Stimulated activated CD4-positive, alpha-beta T cell treated with anti-CD3 and anti-CD28 coated beads, TNF-alpha, amount 100 ng/mL, for 1 hour (primary cell): ENCODE data around the gene CADM2.

Experiments used
- DNase-seq, 3 donors: peaks; one replicate each; pipeline ENCODE4 v3.0.0-alpha.2; 2020; ENCODE audit warnings: low read depth in 3 of 3, low spot score in 1 of 3

Gene CADM2

DNA sequence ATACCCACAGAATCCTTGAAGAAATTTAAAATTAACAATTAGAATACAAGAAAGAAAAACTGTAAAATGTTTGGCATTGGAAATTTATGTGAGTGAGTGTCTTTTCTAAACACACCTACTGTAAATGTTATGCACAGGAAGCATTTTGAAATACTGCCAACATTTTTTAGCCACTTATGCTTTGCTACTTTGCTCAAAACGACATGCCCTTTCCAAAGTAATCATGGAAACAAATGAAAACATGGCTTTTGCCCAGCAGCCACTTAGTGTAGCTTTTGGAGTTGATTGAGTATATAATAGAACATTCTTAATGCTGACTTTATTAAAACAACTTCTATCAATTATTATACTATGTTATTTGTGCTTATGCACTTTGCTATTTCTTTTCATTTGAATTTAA is 823.0 kb downstream of the CADM2 start:
- no peak for DNase-seq

DNA sequence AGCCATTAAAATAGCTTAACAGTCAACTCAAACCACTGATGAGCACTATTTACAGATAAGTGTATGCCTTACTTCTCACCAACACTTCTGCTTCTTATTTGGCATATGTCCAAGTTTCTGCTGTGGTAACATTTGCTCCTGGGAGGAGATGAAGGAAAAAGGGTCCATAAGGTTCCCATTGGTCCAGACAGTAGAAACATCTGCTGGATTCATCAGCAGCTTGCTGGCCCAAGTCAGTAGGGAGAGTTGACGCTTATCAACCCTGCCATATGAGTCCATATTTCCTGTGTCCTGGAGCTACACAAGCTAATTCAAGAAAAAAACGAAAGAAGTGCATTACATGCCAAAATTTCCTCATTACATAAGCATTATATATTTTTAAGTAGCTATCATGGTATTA is 824.5 kb downstream of the CADM2 start:
- DNase-seq: no peak

GRCh38 chr3:85785766-85786165 is 827.0 kb downstream of the CADM2 start:
- no peak for DNase-seq

- no peak for DNase-seq
These were observed 831.7 kb downstream of the CADM2 start for GRCh38 chr3:85790445-85791030.

- no peak for DNase-seq
These were observed 837.4 kb downstream of the CADM2 start for GRCh38 chr3:85796140-85796539.

GRCh38 chr3:85800676-85801075 is 841.9 kb downstream of the CADM2 start:
- no peak for DNase-seq

DNA sequence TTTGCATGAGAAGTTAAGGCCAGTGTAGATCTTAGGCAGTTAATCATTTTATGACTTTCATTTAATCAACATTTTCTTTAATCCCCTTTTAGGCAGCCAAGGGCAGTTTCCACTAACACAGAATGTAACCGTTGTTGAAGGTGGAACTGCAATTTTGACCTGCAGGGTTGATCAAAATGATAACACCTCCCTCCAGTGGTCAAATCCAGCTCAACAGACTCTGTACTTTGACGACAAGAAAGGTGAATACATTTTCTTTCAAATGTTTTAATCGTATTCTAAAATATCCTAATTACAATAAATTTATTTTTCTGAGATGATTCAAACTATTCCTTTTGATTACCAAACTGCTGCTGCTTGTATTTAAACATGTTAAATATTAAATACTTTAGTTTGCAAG is 843.2 kb downstream of the CADM2 start:
- DNase-seq: no peak

- no peak for DNase-seq
These were observed 850.0 kb downstream of the CADM2 start for GRCh38 chr3:85808755-85809154.

- DNase-seq: no peak
These were observed 862.5 kb downstream of the CADM2 start for GRCh38 chr3:85821130-85821756.

GRCh38 chr3:85835857-85836440 is 877.2 kb downstream of the CADM2 start:
- DNase-seq: no peak

DNA sequence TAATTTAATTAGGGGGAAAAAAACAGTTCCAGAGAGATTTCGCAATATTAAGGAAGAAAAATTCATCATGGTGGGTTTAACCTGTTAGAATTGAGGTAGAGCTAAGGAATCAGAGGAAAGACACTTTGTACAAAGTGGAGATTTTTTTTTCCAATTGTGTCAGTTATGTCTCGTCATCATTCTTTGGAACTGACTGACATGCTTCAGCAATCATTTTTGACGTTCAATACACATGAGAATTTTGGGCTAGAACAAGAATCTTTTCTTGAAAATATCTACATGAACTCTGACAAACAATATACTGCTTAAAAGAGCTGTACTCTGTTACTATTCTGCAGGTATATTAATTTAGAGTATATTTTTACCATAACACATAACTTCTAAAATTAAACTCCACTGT is 878.6 kb downstream of the CADM2 start:
- DNase-seq: no peak

DNA sequence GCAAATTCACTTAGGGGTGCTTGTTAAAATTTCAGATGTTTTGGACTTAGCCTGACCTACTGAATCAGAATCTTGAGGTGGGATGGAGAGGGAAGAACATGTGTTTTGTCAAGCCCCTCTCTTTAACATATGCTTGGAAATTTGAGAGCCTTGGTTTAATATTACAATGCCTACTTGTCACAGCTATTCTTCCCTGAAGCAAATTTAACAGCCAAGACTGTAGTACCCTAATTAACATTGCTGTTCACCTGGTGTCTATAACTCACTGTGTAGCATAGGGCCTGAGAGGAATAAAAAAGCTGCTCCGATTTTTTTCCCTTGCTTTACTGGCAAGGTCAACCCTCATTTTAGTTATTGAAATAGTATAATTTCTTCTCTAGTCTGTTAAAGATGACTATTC is 880.1 kb downstream of the CADM2 start:
- DNase-seq: no peak

GRCh38 chr3:85842081-85842480 is 883.3 kb downstream of the CADM2 start:
- DNase-seq: no peak

DNA sequence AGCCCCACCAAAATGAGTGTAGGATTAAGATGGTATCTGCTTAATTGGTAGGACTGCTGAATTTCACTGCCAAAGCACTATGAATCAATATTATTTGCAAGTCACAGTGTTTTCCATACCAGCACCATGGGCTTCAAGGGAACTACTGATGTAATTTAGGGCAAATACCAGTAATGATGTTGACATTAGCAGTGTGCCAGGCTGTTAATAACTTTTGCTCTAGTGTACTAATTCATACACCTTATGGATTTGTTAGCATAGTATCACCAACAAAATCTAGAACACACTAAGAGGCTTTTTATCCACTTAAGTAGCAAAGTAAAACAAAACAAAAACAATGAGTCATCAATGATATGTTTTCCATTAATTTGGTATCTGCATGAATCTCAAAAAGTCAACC is 888.2 kb downstream of the CADM2 start:
- no peak for DNase-seq

- no peak for DNase-seq
These were observed 892.3 kb downstream of the CADM2 start for GRCh38 chr3:85851071-85851470.

DNA sequence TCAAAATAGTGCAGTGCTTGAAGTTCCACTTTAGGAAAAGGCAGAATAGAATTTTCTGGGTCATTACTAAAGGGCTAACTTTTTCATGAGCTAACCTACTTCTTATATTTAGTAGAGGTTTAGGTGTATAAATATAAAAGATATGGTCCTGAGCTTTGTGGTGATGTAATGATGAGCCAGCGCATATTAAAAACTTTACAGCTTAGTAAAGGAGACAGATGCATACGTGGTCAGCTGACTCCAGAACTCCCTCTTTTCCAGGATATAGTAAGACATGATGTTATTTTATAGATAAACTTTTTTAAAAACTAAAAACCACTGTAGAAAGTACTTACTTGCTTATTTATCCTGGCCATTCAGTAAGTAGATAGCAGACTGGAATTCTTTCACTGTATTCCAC is 895.0 kb downstream of the CADM2 start:
- DNase-seq: no peak

DNA sequence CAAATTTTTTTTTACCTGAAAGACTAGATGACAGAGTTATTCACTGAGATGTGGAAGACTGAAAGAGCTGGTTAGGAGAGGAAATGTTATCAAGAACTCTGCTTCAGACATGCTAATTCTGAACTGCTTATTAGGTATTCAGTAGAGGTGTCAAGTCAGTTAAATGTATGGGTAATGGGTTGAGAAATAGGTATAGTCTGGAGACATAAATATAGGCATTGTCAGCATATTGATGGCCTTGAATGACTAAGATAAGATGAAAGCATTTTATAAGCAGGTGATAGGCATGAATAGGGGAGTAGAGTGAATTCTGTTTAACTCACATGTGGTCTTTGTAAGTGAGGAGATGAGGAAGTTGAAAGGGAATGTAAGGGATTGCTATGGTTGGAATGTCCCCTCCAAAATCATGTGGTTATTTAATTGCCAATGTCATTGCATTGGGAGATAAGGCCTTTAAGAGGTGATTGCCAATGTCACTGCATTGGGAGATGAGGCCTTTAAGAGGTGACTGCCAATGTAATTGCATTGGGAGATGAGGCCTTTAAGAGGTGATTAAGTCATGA is 904.2 kb downstream of the CADM2 start:
- no peak for DNase-seq

DNA sequence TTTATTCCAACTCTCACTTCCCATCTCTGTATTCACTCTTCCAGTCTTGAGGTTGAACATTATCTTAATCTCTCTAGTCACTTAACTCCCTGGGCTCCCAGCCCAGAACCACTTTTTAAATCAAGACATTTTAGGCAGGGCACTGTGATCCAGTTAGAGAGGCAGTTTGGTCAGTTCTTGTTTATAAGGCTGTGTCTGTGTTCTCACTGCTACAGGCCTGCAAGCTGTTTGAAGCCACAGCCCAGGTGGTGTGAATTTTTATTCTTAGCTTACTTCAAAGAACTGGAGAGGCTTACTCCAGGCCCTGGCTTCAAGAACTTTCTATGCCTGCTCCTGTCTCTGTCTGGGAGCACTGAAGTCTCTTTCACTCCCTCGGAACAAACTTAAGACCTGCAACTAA is 906.1 kb downstream of the CADM2 start:
- DNase-seq: no peak

DNA sequence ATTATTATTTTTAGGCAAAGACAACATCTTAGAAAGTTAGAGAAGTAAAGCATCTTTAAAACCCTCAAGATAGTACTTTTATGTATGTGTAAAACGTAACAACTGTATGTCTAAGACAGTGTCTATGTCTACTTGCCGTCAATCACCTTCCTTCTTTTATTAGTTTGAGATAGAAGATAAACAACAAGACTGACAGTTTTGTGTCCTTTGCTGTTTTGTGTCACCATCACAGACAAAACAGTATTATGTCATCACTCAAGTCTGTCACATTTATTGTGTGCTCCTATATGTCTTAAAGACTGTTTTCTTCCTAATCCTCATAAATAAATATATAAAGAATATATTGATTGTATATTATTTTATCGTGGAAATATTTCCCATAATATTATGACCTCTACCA is 908.3 kb downstream of the CADM2 start:
- no peak for DNase-seq

DNA sequence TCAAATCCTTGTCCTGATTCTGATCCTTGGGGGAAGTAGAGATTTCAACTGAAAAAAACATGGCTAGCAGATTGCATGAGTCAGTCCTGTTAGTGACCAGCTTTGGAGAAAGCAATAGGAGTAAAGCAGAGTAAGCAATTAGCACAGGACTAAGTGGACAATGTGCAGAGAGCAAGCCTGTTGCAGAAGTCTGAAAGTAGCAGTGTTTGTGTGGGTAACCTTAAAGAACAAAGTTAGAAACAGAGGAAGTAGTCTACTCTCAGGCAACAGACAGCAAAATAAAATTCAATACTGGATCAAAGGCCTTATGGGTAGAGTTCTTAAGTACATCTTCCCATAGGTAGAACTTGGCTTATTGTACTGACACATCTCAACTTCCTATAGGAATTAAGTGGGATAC is 916.8 kb downstream of the CADM2 start:
- DNase-seq: no peak

- DNase-seq: no peak
These were observed 918.8 kb downstream of the CADM2 start for GRCh38 chr3:85877631-85878030.

GRCh38 chr3:85881833-85882393 is 923.1 kb downstream of the CADM2 start:
- no peak for DNase-seq
